Psoas muscle (tissue), 8 donors: Measurements from ENCODE around the gene ETFA. TPM values are rescaled to one million over a fixed set of nuclear protein-coding genes. Genes with fewer than 3 reads are reported as not detected.

Experiments used
- ATAC-seq, 4 donors: fragments of 200-7000 bp; cut with Tn5 transposase; one replicate each; pipeline ENCODE4 v1.9.1; 2020; ENCODE audit warnings: moderate library complexity in 3 of 4, mild to moderate bottlenecking in 2 of 4
- DNase-seq, 2 donors: peaks; one replicate each; pipeline ENCODE4 v3.0.0-alpha.2; 2020
- H3K27ac ChIP-seq: fragments of 200-600 bp; one replicate; pipeline ENCODE4 v1.8.0; 2022
- H3K27me3 ChIP-seq, 3 donors: fragments of 200-600 bp in 1 of 3; one replicate each; pipeline versions ENCODE4 v1.6.1 to v1.8.0; 2013 to 2022; ENCODE audit warnings: low read length in 2 of 3, mild to moderate bottlenecking in 2 of 3, moderate library complexity in 1 of 3; ENCODE audit not compliant: insufficient read depth in 3 of 3
- H3K36me3 ChIP-seq, 2 donors: fragments of 200-600 bp in 1 of 2; one replicate each; pipeline versions ENCODE4 v1.6.1 to v1.8.0; 2013 to 2022; ENCODE audit warnings: low read depth in 1 of 2, mild to moderate bottlenecking in 1 of 2, moderate library complexity in 1 of 2; ENCODE audit not compliant: insufficient read depth in 1 of 2
- H3K4me1 ChIP-seq: fragments of 200-600 bp; one replicate; pipeline ENCODE4 v1.8.0; 2022
- H3K4me3 ChIP-seq: fragments of 200-600 bp; one replicate; pipeline ENCODE4 v1.8.0; 2022; ENCODE audit warnings: mild to moderate bottlenecking
- H3K9me3 ChIP-seq: fragments of 200-600 bp; one replicate; pipeline ENCODE4 v1.8.0; 2022
- WGBS, 3 donors: extraction: QIAGEN DNeasy Blood & Tissue Kit; methylation state at CpG; one replicate each; pipeline versions ENCODE4 v1.1.6 to v1.1.7; 2013; 5-methylcytosine and 5-hydroxymethylcytosine counted together
- intact Hi-C, 2 donors: fragments of 100-400 bp; cut with DNase I; formaldehyde crosslinking; loops; one replicate each; pipeline versions ENCODE4 v1.11.0 to v1.14.2; 2022
- polyA plus RNA-seq, 3 donors: library from polyadenylated mRNA; stranded (reverse); fragments of 200-250 nt; gene quantifications; one replicate each; pipeline ENCODE4 v1.2.3, GENCODE V29; 2013
- total RNA-seq, 4 donors: library from RNA; stranded (reverse); fragmentation: NEBNext Ultra II Directional in 2 of 4; extraction: Animal tissue kit (Norgen Biotek cat#: 25700) in 2 of 4; gene quantifications; one replicate each; pipeline versions ENCODE4 v1.2.1 to v1.2.4, GENCODE V29; 2021 to 2023
- TF ChIP-seq, protein P1 (sequence below): fragments of 200-600 bp; IDR thresholded peaks from one replicate; pipeline ENCODE4 v1.8.0; 2022; ENCODE audit warnings: antibody characterized with exemption
- donor health status: healthy with polysubstance abuse.
- donor health status: DM: no; HTN: no; CAD: no; lungs with moderate emphysema.
- donor health status: Bipolar disorder and iron deficiency.
- donor health status: healthy.
- donor health status: DM: yes; HTN: yes; CAD: no.
- donor health status: DM: no; HTN: no; CAD: no.
- donor health status: DM: no; HTN: no; CAD: no.
- donor health status: DM: yes; HTN: yes; CAD: no.

ETFA gene
- total and polyA plus RNA-seq, 7 donors, result 257 to 368 (median 276) TPM

- intact Hi-C loops, result no loop called here
- ATAC-seq (no peak), DNase-seq (no peak)
- Histone ChIP-seq H3K4me3 (no peak overlapping the region), H3K27ac (no peak overlapping the region), H3K9me3 (no peaks in the 10 kb centered on the region), H3K4me1 (peaks cover 36% of the 10 kb centered on the region), H3K36me3 (no peaks in the 10 kb centered on the region), H3K27me3 (peaks cover 5 to 97% (median 51%) of the 10 kb centered on the region in 3 donors)
- TF ChIP-seq, protein P1, sequence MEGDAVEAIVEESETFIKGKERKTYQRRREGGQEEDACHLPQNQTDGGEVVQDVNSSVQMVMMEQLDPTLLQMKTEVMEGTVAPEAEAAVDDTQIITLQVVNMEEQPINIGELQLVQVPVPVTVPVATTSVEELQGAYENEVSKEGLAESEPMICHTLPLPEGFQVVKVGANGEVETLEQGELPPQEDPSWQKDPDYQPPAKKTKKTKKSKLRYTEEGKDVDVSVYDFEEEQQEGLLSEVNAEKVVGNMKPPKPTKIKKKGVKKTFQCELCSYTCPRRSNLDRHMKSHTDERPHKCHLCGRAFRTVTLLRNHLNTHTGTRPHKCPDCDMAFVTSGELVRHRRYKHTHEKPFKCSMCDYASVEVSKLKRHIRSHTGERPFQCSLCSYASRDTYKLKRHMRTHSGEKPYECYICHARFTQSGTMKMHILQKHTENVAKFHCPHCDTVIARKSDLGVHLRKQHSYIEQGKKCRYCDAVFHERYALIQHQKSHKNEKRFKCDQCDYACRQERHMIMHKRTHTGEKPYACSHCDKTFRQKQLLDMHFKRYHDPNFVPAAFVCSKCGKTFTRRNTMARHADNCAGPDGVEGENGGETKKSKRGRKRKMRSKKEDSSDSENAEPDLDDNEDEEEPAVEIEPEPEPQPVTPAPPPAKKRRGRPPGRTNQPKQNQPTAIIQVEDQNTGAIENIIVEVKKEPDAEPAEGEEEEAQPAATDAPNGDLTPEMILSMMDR, result no peak
- WGBS, 3 donors, result 46 to 60% (median 50%) methylated on average over 3 of the region's 3 CpGs
Observed at GRCh38 chr15:76344893-76345582, 33.8 kb upstream of the ETFA start.

GRCh38 chr15:76343313-76343996, 32.2 kb upstream of the ETFA start:
- no peaks in the 10 kb centered on the region for H3K36me3 ChIP-seq
- TF ChIP-seq, protein P1, result no peak
- no peak for ATAC-seq
- H3K9me3 ChIP-seq, result no peaks in the 10 kb centered on the region
- no peak overlapping the region for H3K27ac ChIP-seq
- intact Hi-C loops, result no loop called here
- no peak for DNase-seq
- H3K4me1 ChIP-seq, result peaks cover 41% of the 10 kb centered on the region
- peak overlapping the region; percentile 45 for H3K4me3 ChIP-seq
- H3K27me3 ChIP-seq, result peaks cover 5 to 100% (median 66%) of the 10 kb centered on the region in 3 donors
- WGBS, 3 donors, result 39 to 48% (median 46%) methylated on average over 16 of the region's 16 CpGs

- intact Hi-C loops, result no loop called here
- Histone ChIP-seq H3K36me3 (no peaks in the 10 kb centered on the region), H3K4me3 (peak overlapping the region; percentile 45), H3K4me1 (peaks cover 43% of the 10 kb centered on the region), H3K27ac (no peak overlapping the region), H3K27me3 (peaks cover 1 to 100% (median 71%) of the 10 kb centered on the region in 3 donors), H3K9me3 (no peaks in the 10 kb centered on the region)
- DNase-seq, result no peak
- WGBS, 3 donors, result 4 to 5% (median 5%) methylated on average over 52 to 87 of the region's 87 CpGs
- ATAC-seq, result no peak
- TF ChIP-seq, protein P1, result no peak
Observed at GRCh38 chr15:76342382-76343201, 31.3 kb upstream of the ETFA start.

DNA sequence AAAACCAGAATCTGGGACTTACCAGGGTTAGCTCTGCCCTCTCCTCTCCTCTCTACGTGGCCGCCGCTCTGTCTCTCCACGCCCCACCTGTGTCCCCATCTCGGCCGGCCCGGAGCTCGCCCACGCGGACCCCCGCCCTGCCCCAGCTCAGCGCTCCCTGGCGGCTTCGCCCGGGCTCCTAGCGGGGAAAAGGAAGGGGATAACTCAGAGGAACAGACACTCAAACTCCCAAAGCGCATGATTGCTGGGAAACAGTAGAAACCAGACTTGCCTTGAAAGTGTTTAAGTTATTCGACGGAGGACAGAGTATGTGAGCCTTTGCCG, 30.8 kb upstream of the ETFA start:
- H3K9me3 ChIP-seq, result no peaks in the 10 kb centered on the region
- no peak overlapping the region for H3K27ac ChIP-seq
- no peaks in the 10 kb centered on the region for H3K36me3 ChIP-seq
- H3K27me3 ChIP-seq, result peaks cover 0 to 100% (median 72%) of the 10 kb centered on the region in 3 donors
- peak in 2 of 4 donors; percentile 6 to 14 for ATAC-seq
- WGBS, 3 donors, result 4 to 5% (median 5%) methylated on average over 20 of the region's 20 CpGs
- intact Hi-C loops, result no loop called here
- H3K4me1 ChIP-seq, result peaks cover 48% of the 10 kb centered on the region
- H3K4me3 ChIP-seq, result peak overlapping the region; percentile 61
- DNase-seq, result no peak
- TF ChIP-seq, protein P1, result no peak
